ENCODE results near the gene CDK4. TPM values are rescaled to one million over a fixed set of nuclear protein-coding genes. Genes with fewer than 3 reads are reported as not detected.

CDK4 gene
- total RNA-seq, 1 donor from 2014 or later = 113 TPM

DNA sequence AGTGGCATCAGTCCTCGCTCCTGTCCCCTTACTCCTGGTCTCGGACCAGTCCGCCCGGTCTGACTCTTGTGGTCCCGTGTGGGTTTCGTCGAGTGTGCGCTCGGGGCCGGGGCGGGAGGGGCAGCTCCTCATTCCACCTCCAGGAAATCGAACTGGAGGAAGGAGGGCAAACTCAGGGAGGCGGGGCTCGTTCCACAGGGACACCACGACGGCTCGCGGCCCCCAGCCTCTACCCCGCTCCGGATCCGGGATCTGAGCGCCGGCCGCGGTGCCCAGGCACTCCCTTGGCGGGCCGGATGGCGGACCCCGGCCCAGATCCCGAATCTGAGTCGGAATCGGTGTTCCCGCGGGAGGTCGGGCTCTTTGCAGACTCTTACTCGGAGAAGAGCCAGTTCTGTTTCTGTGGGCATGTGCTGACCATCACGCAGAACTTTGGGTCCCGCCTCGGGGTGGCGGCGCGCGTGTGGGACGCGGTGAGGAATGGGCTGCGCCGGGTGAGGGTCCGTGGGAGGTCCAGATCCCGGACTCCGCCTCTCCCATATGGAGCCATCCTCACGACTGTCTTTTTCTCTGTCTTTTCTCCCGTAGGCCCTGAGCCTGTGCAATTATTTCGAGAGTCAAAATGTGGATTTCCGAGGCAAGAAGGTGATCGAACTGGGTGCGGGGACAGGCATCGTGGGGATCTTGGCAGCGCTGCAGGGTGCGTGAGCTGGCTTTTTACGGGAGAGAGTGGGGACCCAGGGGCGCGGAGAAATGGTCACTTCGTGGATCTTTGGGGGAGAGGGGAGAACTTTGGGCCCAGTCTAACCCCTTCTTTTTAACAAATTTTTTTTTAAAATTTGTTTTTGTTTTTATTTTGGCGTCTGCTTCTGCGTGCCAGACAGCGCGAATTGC, 20.6 kb upstream of the CDK4 start, which contains the start of gene EEF1AKMT3:
EEF1AKMT3 (plus strand) TSS at position 186 of the 894 bp plus-strand sequence; CDS start at position 297, 111 bp downstream.
- intact Hi-C loops (cut with micrococcal nuclease) = loop anchor here (1.0 to 5.0 kb wide), 10 partner anchors 10 to 1825 kb away; partner anchors contain the start of genes ATP23, CDK4, OS9 and SLC16A7

DNA sequence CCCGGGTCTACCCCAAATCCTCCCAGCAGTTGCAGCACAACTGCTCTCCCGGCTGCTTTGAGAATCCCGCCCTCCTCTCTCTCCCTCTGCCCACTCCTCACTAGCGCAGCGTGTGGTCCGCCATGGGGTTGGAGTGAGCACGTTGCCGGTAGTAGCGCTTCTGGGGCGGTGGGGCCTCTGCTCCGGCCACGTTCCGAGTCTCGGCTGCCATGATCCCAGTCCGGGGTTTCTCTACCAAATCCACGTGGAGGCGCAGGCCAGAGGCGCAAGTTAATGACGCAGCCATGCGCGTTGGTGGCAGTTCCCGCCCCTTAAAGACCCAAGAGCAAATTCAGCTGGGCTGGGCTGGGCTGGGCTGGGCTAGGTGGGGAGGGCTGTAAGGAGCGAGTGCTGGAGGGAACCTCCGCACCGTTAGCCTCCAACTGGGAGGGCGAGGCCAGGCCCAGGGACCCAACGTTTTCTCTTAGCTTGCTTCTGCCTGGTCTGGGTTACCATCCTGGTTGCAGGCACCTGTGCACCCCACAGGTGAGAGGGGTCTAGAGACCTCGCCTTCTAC, 19.8 kb upstream of the CDK4 start, which contains the start of gene METTL1:
METTL1 (minus strand) TSS at position 233 of the 556 bp plus-strand sequence; CDS start at position 211, 22 bp downstream.
- intact Hi-C loops (cut with micrococcal nuclease) = loop anchor here (1.0 to 5.0 kb wide), 10 partner anchors 10 to 1825 kb away; partner anchors contain the start of genes ATP23, CDK4, OS9 and SLC16A7

DNA sequence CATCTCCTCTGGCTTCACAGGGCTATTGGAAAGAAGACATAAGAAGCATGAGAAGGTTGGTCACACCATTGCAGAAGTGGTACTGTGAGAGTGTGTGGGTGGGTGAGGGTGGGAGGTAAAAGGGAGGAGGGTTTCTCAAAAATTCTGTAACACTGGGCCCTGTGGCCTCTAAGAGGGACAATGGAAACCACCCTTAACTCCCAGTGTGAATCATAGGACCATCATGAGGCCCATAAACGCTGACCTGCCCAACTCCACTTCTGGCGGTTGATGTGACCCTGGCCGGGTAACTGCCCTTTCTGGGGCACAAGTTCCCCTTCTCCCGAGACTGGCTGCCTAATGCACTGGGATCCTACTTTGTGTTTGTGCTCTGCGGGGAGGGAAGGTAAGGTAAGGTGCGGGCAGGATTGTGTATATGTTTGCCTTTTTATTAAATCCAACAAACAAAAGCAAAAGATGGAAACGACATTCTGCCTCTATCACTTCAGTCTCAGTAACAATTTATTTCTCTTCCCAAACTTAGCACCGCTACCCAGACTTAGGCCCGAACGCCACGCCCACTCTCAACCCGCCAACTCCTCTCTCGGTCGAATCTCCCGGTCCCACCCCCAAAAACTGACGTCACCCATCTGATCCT, 19.2 kb upstream of the CDK4 start:
- intact Hi-C loops (cut with micrococcal nuclease) = loop anchor here (5.0 kb wide), 1 partner anchor 1826 kb away; the partner anchor contains the start of gene SLC16A7

DNA sequence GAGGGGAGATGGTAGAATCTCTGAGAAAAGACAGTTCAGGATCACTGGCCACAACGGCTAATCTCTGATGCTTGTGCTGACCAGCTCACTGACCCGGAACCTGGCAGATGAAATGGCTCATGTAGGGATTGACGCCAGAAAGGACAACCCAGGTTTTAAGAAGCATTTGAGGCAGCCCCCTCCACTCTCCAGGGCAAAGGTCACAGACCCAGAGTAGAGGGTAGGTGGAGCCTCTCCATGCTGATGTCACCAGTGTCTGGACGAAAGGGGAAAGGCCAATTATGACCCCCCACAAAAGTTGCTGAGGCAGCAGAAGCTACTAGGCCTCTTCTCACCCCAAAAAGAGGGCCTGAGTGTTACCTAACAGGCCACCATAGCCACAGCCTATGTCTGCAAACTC, 18.6 kb upstream of the CDK4 start:
- intact Hi-C loops (cut with micrococcal nuclease) = loop anchor here (5.0 kb wide), 1 partner anchor 1827 kb away; the partner anchor contains the start of gene SLC16A7

DNA sequence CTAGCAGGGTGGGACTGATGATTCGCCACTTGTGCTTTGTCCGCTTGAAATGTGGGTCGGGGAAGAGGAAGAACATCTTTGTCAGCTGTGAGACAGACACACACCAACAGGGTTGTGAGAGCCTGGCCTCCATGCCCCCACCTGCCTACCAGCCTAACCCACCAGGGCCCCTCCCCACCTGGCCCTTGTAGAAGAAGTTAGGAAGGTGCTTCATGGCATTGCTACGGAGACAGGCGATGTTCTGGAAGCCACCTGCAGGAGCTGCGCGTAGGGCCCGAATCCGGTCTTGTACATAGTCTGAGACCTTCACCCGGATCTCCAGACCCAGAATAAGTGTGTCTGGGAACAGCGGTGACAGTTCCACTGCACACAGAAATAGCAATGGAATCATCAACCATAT, 17.5 kb upstream of the CDK4 start:
- intact Hi-C loops (cut with micrococcal nuclease) = no loop called here

DNA sequence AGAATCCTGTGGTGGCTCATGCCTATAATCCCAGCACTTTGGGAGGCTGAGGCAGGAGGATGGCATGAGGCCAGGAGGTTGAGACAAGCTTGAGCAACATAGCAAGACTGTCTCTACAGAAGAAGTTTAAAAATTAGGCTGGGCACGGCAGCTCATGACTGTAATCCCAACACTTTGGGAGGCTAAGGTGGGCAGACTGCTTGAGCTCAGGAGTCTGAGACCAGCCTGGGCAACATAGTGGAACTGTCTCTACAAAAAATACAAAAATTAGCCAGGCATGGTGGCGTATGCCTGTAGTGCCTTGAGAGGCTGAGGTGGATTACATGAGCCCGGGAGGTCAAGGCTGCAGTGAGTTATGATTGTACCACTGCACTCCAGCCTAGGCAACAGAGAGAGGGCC, 15.8 kb upstream of the CDK4 start:
- intact Hi-C loops (cut with micrococcal nuclease) = no loop called here

DNA sequence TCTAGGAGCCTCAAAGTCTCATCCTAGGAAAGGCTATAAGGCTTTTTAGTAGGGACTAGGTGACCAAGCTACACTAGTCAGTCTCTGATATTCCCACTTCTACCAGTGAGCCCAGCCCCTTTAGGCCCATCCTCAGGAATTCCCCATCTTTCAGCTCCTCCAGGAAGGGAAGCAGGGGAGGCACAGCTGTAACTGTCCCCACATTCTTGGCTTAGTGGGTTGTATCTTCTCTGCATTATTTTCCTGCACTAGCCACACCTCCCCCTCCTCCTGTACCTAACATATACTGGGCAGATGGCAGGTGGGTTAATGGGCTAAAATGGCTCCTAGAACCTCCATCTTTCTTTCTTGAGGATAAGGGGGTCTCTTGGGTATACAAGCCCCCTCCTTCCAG, 15.2 kb upstream of the CDK4 start:
- intact Hi-C loops (cut with micrococcal nuclease) = no loop called here

DNA sequence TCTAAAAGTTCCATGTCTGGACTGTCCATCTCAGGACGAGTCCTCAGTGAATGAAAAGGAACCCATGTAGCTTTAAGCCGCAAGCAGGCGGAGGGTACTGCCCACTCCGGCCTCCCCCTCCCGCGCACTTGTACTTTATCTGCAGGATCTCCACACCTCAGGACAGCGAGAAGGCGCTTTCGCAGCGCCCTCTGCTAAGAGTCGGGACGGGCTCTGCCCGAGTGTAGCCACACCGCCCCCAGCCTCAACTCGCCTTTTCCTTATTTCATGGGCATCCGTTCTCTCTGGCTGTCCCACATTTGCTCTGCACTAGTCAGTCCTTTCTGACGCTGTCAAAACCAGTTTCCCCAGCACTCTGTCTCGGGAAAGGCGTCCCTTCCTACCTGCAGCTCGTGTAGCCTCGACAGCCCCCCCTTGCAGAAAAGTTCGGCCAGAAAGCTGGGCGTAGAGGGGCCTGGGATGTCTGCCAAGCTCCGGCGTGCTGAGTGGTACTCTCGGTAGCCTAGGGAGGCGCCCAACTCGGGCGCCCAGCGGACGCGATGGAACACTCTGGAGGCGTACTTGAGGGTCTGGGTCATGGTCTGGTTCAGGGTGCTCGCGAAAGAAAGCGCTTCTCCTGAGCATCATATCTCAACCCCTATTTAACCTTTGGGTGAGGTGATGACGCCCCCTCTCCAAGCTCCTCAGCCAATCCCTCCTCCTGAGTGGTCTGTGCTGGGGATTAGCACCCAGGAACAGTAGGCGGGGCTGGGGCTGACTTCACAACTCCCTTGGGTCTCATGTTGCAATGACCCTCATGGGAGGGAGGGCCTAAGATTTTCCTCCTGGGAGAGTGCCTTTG, 14.6 kb upstream of the CDK4 start, which contains the start of gene CYP27B1:
CYP27B1 (minus strand) TSS at position 615 of the 841 bp plus-strand sequence; CDS start at position 578, 37 bp downstream.
- intact Hi-C loops (cut with micrococcal nuclease) = no loop called here

DNA sequence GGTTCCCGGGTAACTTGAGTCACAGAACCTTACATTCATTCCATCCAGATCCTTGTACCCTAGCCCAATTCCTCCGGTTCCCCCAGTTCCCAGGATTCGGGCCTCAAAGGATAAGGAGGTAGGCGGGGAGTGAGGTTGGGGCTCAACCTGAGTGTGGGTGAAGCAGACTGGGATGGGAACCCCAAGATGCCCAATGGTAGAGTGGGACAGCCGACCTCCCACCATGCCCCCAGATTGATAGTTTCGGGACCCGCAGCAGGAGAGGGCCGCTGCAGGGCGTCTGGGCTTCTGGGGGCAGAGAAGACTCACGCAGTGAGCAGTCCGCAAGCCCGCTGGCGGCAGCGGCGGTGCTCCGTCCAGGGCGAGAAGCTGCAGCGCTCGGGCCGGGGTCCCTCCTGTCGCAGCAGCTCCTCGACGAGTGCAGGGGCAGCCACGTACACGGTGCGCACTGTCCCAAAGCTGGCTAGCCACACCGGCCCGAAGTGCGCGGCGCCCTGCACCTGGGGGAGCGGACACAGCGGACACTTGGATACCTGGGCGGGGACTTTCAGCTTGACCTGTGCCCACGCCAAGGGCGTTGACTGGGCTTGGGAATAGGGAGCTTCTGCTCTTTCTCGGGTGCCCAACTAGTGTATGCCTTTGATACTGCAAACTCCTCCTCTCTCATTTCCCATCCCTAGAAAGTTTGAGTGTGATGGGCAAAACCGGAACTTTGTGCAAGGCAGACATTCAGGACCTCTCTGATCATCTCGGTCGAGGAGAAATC, 13.8 kb upstream of the CDK4 start:
- intact Hi-C loops (cut with micrococcal nuclease) = loop anchor here (2.0 kb wide), 1 partner anchor 17 kb away; the partner anchor contains the start of gene TSFM

DNA sequence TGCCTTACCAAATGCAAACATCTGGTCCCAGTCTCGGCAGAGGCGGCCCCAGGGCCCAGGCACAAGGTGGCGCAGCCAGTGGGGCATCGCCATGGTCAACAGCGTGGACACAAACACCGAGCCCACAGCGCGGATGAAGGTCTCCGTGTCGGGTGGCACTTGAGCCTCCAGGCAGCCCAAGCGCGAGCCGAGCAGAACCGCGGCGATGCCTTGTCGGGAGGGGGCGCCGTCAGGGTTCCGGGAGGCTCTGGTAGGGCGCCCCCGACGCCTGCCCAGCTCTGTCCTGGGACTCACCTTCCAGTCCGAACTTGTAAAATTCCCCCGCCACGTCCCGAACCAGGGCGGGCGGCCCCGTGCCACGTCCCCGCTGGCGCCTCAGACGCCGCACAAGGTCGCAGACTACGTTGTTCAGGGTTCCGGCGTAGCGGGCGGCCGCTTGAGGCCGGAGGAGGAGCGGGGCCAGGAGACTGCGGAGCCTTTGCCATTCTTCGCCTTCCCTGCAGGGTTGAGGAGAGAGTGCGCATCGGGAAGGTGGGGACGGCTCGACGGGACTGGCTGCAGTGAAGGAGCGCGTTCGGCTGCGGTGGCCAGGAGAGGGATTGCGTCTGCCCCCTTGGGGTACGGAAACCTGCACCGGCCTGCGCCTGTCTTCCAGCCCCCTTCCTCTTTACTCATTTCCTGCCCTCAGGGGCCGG, 13.0 kb upstream of the CDK4 start:
- intact Hi-C loops (cut with micrococcal nuclease) = loop anchor here (2.0 kb wide), 1 partner anchor 18 kb away; the partner anchor contains the start of gene TSFM

DNA sequence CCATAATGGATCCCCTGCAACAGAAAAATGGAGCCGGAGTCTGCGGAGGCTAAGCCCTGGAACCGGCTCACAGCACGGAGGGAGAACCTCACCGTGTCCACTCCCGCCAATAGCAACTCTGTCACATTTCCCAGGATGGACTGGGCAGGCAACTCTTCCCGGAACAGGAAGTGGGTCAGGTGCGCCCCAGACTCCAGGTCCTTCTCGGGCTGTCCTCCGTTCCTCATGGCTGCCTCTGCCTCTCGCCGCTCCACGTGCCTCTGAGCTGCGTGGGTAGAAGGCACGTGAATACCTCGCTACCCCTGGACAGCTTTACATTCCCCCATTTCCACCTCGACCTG, 12.5 kb upstream of the CDK4 start:
- intact Hi-C loops (cut with micrococcal nuclease) = loop anchor here (1.0 to 2.0 kb wide), 2 partner anchors 8 to 18 kb away; partner anchors contain the start of gene TSFM

DNA sequence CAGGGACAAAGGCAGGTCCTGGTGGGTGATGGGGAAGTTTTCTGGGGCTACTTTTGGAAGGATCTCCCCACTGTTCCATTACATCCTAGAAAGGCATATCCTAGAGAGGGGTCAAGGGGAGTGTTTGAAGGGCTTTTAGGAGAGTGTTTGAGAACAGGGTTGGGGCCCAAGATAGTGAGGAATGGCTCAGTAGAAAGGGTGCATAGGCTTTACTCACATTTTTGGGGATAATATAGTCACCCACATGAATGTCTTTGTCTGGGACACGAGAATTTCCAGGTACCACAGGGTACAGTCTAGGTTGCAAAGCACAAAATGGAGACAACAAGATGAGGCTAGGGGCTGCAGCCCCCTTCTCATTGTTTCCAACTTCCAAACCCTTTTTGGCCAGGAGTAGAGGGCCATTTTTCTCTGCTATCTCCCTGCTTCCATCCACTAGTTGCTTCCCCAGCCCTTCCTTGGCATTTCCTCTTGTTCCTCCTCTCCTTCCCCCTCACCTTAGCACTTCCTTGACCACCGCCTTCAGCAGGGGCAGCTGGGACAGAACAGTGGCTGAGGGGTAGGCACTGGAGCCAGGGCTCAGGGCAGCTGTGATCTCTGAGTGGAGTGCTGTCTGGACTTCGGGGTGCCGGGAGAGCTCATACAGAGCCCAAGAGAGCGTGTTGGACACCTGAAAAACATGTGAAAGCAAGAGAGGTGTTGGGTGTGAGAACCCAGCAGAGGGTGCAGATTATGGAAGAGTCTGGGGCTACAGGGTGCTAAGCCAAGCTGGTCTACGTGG, 12.0 kb upstream of the CDK4 start:
- intact Hi-C loops (cut with micrococcal nuclease) = loop anchor here (1.0 to 2.0 kb wide), 2 partner anchors 8 to 19 kb away; partner anchors contain the start of gene TSFM

DNA sequence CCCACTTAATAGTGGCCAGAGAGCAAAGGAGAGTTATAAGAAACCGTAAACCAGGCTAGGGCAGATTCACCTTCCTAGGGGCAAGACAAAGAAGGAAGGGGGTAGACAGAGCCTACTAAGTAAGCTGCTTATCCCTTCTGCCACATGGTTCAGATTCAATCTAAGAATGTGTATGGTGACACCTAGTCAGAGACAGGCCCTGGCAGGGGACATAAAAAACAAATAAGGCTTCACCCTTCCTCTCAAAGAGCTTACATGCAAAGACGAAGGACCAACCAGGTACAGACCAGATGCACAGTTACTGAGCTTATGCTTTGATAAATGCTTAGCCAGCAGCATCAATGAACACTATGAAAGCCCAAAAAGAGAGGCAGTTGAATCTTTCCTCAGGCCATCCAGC, 10.4 kb upstream of the CDK4 start:
- intact Hi-C loops (cut with micrococcal nuclease) = no loop called here

DNA sequence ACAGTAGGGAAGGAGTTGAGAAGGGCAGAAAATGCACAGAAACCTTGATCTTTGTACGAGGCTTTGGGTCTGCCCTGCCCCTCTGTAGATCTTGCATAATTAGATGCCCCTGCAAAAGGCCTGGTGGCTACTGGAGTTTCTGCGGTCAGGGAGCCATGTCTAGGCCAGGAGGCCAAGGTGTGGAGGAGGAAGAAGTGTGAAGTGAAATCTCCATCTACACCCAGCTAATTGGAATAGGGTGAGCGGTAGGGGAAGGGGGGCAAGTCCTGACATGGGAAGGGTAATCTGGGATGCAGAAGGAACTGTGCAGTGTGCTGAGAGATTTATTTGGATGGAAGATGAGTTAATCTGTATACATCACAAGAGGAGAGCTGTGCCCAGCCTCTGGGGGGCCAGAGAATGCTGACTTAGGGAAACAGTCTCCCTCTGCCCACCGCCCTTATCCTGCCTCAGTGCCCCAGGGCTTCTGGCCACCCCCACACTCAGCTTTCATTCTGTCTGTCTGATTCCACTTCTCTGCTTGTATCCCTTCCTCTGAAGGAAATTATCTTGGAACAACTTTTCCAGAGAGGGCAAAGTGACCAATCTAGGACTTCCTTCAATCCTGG, 9.4 kb upstream of the CDK4 start:
- intact Hi-C loops (cut with micrococcal nuclease) = no loop called here

DNA sequence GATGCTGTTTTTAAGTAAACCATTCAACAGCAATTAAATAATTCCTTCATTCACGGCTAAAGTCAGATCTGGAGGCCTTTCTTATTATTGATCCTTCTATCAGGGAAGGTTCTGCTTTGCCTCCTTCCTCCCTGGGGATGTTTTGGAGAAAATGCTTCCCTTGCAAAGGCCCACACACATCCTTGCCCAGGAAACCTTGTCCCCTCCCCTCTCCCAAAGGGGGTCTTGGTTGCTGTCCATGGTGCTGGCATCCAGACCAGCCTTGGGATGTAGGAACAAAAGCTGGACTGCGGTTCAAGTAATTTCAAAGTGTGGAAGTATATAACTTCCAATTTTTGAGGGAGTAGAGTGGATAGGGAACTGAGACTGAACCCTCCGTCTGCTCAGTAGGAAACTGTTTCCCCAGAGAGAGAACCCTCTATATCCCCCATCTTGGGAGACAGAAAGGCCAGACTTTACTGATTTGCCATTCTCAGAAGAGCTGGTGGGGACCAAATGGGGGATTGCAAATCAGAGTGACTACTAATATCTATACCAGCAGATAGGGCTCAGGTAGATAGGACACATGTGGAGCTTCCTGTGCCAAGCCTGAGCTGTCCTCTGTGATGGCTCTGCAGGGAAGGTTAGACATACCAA, 8.4 kb upstream of the CDK4 start:
- intact Hi-C loops (cut with micrococcal nuclease) = no loop called here

DNA sequence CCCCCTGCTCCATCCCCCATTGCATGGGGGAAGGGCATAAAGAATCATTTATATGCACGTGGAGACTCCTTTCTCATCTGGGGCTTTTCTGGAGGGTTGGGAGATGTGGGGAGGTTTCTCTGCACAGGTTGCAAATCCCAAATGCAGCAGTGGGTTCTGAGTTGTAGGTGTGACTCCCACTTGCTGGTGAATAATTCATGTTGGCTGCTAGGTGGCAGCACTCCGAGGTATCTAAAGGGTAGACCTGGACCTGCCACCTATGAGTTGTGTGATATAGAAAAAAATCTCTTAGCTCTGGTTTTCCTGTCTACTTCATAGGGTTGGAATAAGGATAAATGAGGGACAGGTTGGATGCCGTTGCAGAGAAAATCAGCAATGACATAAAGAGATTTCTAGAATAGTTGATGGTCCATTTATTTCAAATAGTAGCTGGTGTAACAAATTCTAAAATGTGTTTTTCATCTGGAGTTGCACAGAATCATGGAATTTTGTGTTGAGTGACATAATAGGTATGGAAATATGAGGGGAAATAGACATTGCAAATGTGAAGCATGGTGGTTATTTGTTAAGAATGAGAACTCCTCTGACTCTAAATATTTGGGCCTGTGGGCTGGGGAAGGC, 7.4 kb upstream of the CDK4 start:
- intact Hi-C loops (cut with micrococcal nuclease) = loop anchor here (1.0 to 10.0 kb wide), 2 partner anchors 13 to 1035 kb away; partner anchors contain the start of genes EEF1AKMT3, METTL1 and NACA
